Parathyroid adenoma (tissue), 2 donors: Measurements from ENCODE around the gene TEX26.

Experiments used
- H2AFZ ChIP-seq: fragments of 300-600 bp; sonication (generic); one replicate; pipeline ENCODE4 v1.7.0; 2017; ENCODE audit warnings: antibody characterized with exemption, mild to moderate bottlenecking
- H3K27ac ChIP-seq: fragments of 300-600 bp; sonication (generic); one replicate; pipeline ENCODE4 v1.7.0; 2017
- H3K27me3 ChIP-seq: fragments of 300-600 bp; sonication (generic); one replicate; pipeline ENCODE4 v1.7.0; 2017; ENCODE audit warnings: low read length; ENCODE audit not compliant: control insufficient read depth, insufficient read depth
- H3K36me3 ChIP-seq: fragments of 300-600 bp; sonication (generic); one replicate; pipeline ENCODE4 v1.7.0; 2017; ENCODE audit warnings: low read length; ENCODE audit not compliant: control insufficient read depth, insufficient read depth
- H3K4me1 ChIP-seq: fragments of 300-600 bp; sonication (generic); one replicate; pipeline ENCODE4 v1.7.0; 2017; ENCODE audit warnings: control low read depth
- H3K4me2 ChIP-seq: fragments of 300-600 bp; sonication (generic); one replicate; pipeline ENCODE4 v1.7.0; 2017; ENCODE audit warnings: low read length
- H3K4me3 ChIP-seq: fragments of 300-600 bp; sonication (generic); one replicate; pipeline ENCODE4 v1.7.0; 2017; ENCODE audit warnings: low read depth, low read length
- H3K79me2 ChIP-seq: fragments of 300-600 bp; sonication (generic); one replicate; pipeline ENCODE4 v1.7.0; 2017; ENCODE audit warnings: control low read depth
- H3K9ac ChIP-seq: fragments of 300-600 bp; sonication (generic); one replicate; pipeline ENCODE4 v1.7.0; 2017; ENCODE audit warnings: mild to moderate bottlenecking
- H3K9me3 ChIP-seq: fragments of 300-600 bp; sonication (generic); one replicate; pipeline ENCODE4 v1.7.0; 2017; ENCODE audit warnings: low read length; ENCODE audit not compliant: control insufficient read depth
- CTCF ChIP-seq: fragments of 300-600 bp; sonication (generic); IDR thresholded peaks from one replicate; pipeline ENCODE4 v1.7.0; 2017; ENCODE audit warnings: antibody characterized with exemption, mild to moderate bottlenecking
- donor health status: primary hyperparathyroidism.

TEX26 gene

DNA sequence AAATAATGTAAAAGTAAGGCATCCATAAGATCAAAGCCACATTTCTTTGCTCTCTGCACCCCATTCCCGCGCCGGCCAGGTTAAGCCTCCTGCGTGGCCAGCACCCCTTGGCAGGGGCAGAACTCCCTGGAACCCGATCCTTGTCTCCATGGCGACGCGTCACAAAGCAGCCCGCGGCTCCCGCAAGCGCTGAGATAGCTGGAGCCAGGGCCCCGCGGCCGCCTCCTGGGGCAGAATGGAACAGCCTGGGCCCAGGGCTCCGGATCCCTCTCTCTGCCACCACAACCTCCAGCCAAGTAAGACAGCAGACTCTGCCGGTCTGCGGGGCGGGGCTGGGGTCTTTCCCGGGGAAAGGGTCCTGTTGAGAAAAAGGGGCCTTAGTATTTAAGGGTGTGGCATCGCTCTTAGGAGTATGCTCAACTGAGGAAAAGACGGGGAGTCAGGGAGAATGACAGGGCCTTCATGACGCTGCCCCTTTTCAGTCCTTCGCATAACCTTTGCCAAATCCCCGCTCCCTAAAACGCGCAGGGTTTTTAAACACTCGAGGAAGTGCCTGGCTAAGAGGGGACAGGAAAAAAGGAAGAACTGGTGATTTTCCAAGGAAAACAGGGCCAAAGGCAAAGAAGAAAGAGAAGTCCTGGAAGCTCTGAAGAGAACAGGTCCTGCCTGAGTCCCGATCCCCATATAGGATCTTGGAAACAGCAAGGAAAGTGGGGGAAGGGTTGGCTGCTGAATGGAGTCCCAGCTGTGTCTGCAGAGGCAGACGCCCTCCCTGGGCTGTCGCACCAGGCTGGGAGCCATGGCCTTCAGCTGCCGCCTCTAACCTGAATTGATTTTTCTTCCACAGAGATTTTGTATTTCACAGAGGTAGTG, at the start of gene TEX26:
TSS of gene TEX26 (plus strand) at position 176 of the 873 bp plus-strand sequence. CDS start at position 236, 60 bp downstream.
- no peak within 1 kb of the TSS for H3K9ac ChIP-seq
- TF ChIP-seq CTCF: peak; percentile 17

DNA sequence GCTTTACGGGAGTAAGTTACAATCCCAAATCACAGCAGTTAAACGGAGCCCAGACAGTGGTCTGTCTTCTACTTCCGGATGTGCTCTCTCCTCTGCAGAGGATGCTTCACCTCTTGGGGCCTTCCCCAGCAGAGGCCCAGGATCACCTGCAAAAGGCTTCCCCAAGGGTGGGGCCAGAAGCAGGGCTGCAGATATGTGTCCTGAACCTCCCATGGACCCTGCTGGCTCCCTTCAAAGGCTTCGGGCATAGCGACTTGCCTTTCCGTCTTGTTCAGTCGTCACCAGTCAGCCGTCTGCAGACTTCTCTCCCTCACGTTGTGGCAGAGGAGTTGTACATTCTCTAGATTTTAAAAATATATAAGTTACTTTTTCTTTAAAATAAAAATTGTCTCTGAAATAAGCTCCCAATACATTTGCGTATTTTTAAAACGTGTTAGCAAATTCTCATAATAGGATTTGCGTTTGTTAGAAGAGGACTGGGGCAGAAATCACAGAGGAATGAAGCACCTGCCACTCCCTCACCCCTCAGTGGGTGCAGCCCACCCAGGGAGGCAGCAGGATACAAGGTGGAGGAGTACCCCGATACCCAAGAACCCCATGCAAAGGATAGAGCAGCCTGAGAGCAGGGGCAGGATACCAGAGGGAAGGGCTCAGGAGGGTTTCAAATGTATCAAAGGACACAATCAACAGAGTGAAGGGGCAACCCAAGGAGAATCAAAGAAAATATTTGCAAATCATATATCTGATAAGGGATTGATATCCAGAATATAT, 49.3 kb upstream of the TEX26 start:
- Histone ChIP-seq H3K4me2 (no peak overlapping the region), H3K4me1 (no peaks in the 10 kb centered on the region), H3K27me3 (no peaks in the 10 kb centered on the region), H3K4me3 (no peak overlapping the region), H3K9me3 (no peaks in the 10 kb centered on the region), H3K79me2 (no peaks in the 10 kb centered on the region), H3K27ac (no peak overlapping the region), H3K9ac (no peak overlapping the region), H2AFZ (no peak overlapping the region), H3K36me3 (no peaks in the 10 kb centered on the region)
- TF ChIP-seq CTCF: no peak

More for the DNA sequence above, at the start of gene TEX26:
- Histone ChIP-seq H3K9me3 (no peaks in the 10 kb centered on the region), H3K4me1 (peaks cover 10% of the 10 kb centered on the region), H3K79me2 (no peaks in the 10 kb centered on the region), H3K27me3 (no peaks in the 10 kb centered on the region), H3K36me3 (no peaks in the 10 kb centered on the region), H3K4me2 (no peak within 1 kb of the TSS), H3K27ac (peak within 1 kb of the TSS; percentile 59), H3K4me3 (no peak within 1 kb of the TSS), H2AFZ (peak within 1 kb of the TSS; percentile 82)

DNA sequence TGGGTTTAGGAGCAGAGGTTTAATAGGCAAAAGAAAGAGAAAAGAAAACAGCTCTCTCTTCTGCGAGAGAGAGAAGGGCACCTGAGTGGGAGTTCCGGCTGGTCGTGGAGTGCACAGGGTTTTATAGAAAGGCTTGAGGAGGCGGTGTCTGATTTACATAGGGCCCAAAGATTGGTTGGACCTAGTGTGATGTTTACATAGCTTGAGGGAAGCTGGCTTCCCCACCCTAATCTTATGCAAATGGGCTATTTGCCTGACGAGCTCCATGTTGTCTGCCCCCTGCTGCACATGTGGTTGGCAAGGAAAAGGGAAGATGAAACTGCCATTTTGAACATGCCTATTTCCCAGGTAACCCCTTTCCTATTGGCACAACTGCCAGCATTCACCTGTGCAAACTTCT, 47.9 kb upstream of the TEX26 start:
- Histone ChIP-seq H3K4me3 (no peak overlapping the region), H3K27ac (no peak overlapping the region), H2AFZ (no peak overlapping the region), H3K9ac (no peak overlapping the region), H3K79me2 (no peaks in the 10 kb centered on the region), H3K9me3 (no peaks in the 10 kb centered on the region), H3K27me3 (no peaks in the 10 kb centered on the region), H3K4me1 (no peaks in the 10 kb centered on the region), H3K36me3 (no peaks in the 10 kb centered on the region), H3K4me2 (no peak overlapping the region)
- no peak for TF ChIP-seq CTCF

GRCh38 chr13:30889196-30889690, 43.2 kb upstream of the TEX26 start:
- Histone ChIP-seq H3K36me3 (no peaks in the 10 kb centered on the region), H3K9ac (no peak overlapping the region), H2AFZ (no peak overlapping the region), H3K79me2 (no peaks in the 10 kb centered on the region), H3K4me1 (no peaks in the 10 kb centered on the region), H3K4me2 (no peak overlapping the region), H3K4me3 (no peak overlapping the region), H3K27ac (no peak overlapping the region), H3K9me3 (no peaks in the 10 kb centered on the region), H3K27me3 (no peaks in the 10 kb centered on the region)
- TF ChIP-seq CTCF: no peak
